Hepatic stellate cell (primary cell): ENCODE results near the gene TOP2A.
"Not testable (repeated sequence)": the region's sequence is repeated elsewhere in the genome, so short reads cannot be mapped to it uniquely, and the experiment has no call there.

Source experiments
- DNase-seq: peaks from one replicate; pipeline ENCODE4 v3.0.0; 2011; ENCODE audit warnings: low spot score

TOP2A gene

GRCh38 chr17:40430272-40431230 lies 12.9 kb upstream of the TOP2A start:
- DNase-seq, result no peak

DNA sequence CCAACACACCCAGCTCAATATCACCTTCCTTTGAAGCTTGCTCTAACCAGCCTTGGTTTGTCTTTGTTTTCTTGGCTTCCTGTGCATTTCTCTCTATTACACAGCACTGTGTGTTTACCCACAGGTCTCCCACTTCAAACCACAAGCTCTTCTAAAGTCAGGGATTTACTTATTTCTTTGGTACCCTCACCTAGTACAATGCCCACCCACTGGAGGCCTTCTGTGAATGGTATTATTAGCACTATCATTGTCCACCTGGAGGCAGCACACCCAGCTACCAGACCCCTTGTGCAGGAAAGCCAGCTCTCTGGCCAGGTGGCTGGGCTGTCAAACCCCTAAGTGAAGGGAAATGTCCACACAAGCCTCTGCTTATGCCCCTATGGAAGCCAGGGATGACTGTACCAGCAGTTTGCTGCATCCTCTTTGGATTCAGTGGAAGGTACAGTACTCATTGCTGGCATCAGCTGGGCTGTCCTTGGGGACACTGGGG lies 9.4 kb upstream of the TOP2A start:
- DNase-seq, result no peak

DNA sequence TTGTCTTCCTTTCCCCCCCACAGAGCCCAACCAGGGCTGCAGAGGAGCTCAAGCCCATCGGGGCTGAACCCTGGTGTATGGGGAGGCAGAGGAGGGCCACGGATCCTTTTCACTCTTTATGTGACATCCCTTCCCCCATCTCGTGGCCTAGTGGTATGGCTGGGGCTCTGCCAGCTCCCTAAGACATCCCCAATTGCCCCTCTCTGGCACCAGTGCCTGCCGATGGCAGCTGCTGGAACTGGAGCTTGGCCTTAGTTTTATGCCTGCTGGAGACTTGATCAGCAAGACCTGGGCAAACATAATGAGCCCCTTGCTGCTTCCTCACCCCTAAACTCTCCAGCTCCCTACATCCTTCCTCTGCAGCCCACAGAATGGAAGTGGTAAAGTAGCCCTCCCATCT lies 8.0 kb upstream of the TOP2A start:
- no peak for DNase-seq

DNA sequence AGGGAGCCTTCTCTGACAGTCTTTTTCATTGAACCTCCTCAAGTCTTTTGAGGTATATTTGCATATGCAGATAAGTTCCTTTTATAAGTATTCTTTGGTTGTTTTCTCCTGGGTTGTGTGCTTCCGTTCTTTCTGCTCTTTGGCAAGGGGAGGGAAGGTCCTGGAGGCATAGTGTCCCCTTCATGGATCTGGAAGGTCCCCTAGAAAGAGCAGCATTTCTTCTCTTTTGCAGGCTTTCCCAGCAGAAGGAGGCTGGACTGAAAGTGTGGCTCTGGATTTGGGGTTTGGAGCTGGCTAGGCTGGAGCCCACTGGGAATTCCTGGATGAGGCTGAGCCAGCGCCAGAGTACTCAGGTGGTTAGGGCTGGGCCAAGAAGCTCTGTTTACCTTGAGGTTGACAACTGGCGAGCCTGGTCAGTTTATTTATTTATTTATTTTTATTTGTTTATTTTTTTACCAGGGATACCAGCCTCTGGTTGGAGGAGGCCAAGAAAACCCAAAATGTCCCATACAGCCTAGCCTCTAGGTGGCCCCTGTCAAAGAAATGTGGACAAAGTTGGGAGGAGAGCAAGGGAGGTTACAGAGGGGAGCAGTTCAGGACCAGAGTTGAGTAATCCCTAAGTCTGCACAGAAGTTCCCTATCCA lies 5.4 kb upstream of the TOP2A start:
- no peak for DNase-seq

DNA sequence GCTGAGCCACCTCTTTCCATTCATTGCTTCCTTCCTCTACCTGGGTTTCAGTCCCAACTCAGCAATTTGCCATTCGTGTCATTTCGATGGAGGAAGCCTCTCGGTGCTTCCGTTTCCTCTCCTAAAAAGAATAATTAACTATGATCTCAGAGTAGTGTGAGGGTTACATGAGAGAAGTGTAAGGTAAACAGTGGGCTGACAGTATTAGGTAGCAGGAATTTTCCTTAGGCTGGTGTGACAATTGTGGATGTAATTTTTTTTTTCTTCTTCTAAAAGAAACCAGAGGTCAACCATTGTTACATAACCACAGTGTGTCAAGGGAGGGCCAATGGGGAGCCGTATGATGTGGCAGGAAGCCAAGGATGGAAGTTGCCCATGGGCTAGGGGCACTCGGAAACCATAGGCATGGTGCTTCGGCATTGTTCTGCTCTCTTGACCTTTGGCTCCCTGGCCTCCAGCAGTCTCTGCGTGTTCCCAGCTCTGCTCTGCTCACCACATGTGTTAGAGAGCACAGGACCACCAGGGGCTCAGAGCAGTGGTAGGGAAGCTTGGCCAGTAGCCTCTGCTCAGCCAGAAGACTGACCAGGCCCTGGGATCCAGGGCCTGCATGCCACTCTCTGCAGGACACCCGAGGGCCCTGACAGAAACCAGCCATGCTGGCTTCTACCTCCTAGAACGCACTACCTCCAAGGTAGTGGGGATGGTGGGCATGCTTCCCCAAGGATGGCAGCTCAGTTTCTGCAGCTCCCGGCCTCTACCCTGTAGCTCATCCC lies 2.0 kb upstream of the TOP2A start:
- no peak for DNase-seq

GRCh38 chr17:40418428-40418706 lies 671 bp upstream of the TOP2A start:
- no peak for DNase-seq

GRCh38 chr17:40417258-40417608 lies 463 bp downstream of the TOP2A start:
- no peak for DNase-seq

DNA sequence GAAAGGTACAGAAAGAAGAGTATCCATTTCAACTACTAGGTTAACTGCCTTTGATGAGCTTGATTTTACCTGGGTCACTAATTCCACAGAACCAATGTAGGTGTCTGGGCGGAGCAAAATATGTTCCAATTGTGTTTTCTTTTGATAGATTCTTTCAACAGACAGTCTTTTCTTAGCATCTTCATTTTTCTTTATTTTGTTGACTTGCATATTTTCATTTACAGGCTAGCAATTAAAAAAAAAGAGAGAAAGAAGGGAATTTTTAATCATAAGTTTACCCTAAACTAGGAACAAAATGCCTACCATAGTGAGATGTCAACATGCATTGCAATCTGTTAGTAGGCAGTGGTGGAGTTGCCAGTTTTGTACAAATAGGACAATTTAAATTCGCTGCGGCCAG lies 1.0 kb downstream of the TOP2A start:
- DNase-seq, result no peak

- peak; percentile 39 for DNase-seq
Observed at GRCh38 chr17:40415390-40415789, 2.3 kb downstream of the TOP2A start.

DNA sequence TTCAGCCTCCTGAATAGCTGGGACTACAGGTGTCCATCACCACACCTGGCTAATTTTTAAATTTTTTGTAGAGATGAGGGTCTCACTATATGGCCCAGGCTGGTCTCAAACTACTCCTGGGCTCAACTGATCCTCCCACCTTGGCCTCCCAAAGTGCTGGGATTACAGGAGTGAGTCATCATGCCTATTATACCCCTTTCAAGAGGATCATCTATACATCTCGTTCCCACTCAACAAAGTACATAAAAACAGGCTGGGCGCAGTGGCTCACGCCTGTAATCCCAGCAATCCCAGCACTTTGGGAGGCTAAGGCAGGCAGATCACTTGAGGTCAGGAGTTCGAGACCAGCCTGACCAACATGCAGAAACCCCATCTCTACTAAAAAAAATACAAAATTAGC lies 3.4 kb downstream of the TOP2A start:
- not testable (repeated sequence) for DNase-seq

DNA sequence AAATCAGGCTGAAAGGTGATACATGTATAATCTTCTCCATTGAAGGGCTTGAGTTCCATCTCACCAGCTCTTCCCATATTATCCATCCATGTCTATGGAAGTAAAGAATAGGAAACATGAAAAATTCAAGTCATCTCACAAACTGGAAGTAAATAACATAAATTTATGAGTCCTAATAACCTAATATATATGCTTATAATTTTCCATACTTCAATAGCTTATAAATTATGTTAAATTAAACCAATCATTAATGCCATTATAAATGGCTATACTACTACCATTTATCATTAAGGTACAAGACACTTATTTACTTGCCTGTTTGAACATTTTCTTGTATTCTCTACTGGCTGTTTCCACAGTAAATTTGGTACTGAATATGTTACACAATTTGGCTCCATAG lies 4.8 kb downstream of the TOP2A start:
- DNase-seq, result no peak

DNA sequence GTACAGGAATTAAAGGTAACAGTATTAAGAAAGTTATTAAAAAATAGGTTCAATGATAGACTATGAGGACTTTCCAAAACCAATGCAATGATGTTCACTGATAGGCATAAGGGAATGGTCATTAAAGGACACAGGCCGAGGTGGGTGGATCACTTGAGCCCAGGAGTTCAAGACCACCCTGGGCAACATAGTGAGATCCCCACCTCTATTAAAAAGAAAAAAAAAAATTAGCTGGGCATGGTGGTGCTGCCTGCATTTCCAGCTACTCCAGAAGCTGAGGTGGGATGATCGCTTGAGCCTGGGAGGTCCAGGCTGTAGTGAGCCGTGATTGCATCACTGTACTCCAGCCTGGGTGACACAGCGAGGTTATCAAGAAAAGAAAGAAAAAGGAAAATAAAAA lies 5.9 kb downstream of the TOP2A start:
- no peak for DNase-seq

DNA sequence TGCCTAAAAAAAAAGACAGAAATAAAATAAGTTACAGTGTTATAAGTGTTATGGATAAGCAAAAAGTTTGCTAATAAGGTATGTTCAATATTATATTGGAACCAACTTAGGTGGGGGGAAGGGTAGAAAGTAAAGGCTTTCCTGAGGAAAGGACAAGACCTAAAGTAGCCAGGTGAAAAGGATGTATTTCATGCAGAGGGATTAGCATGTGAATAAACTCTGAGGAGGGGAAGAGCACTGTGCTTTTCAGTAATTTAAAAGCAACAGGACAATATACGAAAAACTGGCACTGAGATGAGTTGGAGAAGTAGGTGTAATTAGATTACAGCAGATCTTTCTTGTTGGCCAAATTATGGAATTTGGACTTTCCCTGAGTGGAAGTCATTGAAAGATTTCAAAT lies 7.6 kb downstream of the TOP2A start:
- DNase-seq, result no peak

DNA sequence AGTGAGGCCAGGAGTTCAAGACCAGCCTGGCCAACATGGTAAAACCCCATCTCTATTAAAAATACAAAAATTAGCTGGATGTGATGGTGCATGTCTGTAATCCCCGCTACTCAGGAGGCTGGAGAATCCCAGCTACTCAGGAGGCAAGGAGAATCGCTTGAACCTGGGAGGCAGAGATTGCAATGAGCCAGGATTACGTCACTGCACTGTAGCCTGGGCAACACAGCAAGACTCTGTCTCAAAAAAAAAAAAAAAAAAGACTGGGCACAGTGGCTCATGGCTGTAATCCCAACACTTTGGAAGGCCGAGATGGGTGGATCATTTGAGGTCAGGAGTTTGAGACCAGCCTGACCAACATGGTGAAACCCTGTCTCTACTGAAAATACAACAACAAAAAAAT lies 8.2 kb downstream of the TOP2A start:
- DNase-seq, result not testable (repeated sequence)

DNA sequence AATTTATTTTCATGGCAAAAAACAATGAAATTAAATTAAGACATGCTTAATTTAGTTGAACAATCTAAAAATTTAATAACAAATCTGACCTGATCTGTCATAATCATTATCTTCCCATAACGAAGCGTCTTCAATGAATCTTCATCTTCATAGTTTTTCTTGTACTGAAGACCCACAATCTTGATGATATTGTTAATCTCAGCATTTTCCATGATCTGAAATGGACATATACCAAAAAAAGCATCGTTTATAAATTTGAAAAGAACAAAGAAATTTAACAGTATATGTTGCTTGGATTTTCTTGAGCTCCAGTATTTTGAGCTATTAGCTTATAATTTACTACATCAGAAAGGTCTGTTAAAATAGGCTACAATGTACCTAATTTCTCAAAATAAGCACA lies 10.2 kb downstream of the TOP2A start:
- no peak for DNase-seq

- no peak for DNase-seq
Observed at GRCh38 chr17:40404003-40404402, 13.7 kb downstream of the TOP2A start.

DNA sequence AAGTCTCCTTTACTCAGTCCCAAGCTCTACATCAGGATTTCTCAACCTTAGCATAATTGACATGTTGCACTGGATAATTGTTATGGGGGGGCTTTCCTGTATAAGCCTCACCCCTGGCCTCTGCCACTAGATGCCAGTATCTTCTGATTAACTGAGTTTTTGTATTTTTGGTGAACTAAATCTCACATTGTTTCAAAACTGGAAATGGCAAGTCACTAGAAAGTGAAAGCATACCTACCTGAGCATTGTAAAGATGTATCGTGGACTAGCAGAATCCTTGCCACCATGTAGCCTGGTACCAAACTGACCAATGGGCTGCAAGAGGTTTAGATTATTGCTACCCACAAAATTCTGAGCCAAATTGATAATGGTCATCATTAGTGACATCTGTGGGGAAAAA lies 15.0 kb downstream of the TOP2A start:
- DNase-seq, result no peak

GRCh38 chr17:40399185-40399584 lies 18.5 kb downstream of the TOP2A start:
- peak; percentile 29 for DNase-seq

DNA sequence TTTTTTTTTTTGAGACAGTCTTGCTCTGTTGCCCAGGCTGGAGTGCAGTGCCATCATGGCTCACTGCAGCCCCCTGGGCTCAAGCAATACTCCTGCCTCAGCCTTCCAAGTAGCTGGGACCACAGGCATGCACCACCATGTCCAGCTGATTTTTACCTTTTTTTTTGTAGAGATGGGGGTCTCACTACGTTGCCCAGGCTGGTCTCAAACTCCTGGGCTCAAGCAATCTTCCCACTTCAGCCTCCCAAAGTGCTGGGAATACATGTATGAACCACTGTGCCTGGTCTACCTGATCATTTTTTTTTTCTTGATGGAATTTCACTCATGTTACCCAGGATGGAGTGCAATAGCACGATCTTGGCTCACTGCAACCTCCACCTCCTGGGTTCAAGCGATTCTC lies 31.1 kb downstream of the TOP2A start:
- not testable (repeated sequence) for DNase-seq

DNA sequence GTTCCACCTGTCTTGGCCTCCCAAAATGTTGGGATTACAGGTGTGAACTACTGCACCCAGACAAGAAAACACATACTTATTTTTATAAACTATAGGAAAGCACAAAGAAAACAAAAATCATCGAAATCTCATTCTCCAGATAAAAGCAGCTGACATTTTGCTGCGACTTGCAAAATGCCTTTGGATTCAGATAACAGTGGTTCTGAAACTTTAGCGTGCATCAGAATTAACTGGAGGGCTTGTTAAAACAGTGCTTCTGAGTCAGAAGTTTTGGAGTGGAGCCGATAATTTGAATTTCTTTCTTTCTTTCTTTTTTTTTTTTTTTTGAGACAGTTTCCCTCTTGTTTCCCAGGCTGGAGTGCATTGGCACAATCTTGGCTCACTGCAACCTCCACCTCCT lies 35.4 kb downstream of the TOP2A start:
- no peak for DNase-seq

DNA sequence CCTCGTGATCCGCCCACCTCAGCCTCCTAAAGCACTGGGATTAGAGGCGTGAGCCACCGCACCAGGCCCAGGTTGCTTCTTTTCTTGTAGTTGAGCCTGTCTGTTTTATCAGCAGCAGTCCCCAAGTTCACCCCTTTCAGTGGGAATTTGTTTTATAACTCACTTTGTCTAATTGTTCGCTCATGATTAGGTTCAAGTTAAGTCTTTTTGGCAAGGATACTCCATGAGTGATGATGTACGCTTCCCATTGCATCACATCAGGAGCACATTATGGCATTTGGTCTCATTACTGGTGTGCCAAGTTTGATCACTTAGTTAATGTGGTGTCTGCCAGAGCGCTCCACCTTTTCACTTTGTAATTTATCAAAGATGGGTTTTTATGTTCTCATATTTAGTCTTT lies 38.7 kb downstream of the TOP2A start:
- no peak for DNase-seq

GRCh38 chr17:40377832-40378231 lies 39.9 kb downstream of the TOP2A start:
- DNase-seq, result no peak

- not testable (repeated sequence) for DNase-seq
Observed at GRCh38 chr17:40376541-40376940, 41.2 kb downstream of the TOP2A start.
